K562 treated with DMSO at 1 percent for 48 hours (cell line): ENCODE results near the gene KRTAP12-3. TPM values are rescaled to one million over a fixed set of nuclear protein-coding genes. Genes with fewer than 3 reads are reported as not detected.

Source experiments
- total RNA-seq: library from RNA; unstranded; fragments of 300-600 nt; gene quantifications from 2 replicates; pipeline ENCODE4 v1.2.3, GENCODE V29; 2022; ENCODE audit warnings: low replicate concordance; ENCODE audit errors: extremely low read depth

KRTAP12-3 gene, protein sequence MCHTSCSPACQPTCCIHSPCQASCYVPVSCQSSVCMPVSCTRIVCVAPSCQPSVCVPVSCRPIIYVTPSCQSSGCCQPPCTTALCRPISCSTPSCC
- total RNA-seq, result not detected in 2 replicates

DNA sequence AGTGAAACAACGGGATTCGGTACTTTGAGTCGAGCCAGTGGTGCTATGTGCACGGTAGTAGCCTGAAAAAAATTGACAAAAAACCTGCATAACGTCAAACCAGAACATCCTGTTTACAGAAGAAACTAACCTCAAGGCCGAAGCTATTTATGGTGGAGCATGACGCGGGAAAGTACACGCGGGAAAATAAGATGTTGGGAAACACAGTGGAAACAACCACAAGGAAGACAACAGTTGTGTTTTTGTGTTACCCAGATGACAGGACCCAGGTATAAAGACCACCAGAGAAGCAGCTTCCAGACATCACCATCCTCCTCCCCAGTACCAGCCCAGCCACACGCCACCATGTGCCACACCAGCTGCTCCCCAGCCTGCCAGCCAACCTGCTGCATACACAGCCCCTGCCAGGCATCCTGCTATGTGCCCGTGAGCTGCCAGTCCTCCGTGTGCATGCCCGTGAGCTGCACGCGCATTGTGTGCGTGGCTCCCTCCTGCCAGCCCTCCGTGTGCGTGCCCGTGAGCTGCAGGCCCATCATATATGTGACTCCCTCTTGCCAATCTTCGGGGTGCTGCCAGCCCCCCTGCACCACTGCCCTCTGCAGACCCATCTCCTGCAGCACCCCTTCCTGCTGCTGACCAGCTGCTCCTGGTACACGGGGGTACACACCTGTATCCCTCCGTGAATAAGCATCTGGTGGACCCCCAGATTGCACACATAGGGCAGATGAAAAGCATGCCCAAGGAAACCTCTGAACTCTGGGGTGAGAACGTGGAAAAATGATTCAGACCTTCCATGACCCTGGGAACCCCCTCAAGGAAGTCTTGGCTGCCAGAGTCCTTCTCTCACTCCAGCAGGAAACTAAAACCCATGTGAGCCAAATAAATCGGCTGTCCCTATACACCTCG lies at the start of gene KRTAP12-3:
Gene KRTAP12-3, plus strand, starts transcription at position 298 of the 906 bp plus-strand sequence. Its CDS starts 48 bp downstream, at position 346.

GRCh38 chr21:44612029-44612486 lies 45.7 kb upstream of the KRTAP12-3 start, which contains the start of gene KRTAP10-8:
KRTAP10-8 (plus strand) TSS chr21:44612079; CDS start chr21:44612101, 22 bp downstream.

GRCh38 chr21:44626673-44627143 lies 31.0 kb upstream of the KRTAP12-3 start, which contains the start of gene KRTAP10-9:
KRTAP10-9 (plus strand) TSS chr21:44627093; CDS start chr21:44627172, 79 bp downstream.

GRCh38 chr21:44637018-44637850 lies 20.5 kb upstream of the KRTAP12-3 start, which contains the start of gene KRTAP10-10:
KRTAP10-10 (plus strand) TSS chr21:44637356; CDS start chr21:44637418, 62 bp downstream.

DNA sequence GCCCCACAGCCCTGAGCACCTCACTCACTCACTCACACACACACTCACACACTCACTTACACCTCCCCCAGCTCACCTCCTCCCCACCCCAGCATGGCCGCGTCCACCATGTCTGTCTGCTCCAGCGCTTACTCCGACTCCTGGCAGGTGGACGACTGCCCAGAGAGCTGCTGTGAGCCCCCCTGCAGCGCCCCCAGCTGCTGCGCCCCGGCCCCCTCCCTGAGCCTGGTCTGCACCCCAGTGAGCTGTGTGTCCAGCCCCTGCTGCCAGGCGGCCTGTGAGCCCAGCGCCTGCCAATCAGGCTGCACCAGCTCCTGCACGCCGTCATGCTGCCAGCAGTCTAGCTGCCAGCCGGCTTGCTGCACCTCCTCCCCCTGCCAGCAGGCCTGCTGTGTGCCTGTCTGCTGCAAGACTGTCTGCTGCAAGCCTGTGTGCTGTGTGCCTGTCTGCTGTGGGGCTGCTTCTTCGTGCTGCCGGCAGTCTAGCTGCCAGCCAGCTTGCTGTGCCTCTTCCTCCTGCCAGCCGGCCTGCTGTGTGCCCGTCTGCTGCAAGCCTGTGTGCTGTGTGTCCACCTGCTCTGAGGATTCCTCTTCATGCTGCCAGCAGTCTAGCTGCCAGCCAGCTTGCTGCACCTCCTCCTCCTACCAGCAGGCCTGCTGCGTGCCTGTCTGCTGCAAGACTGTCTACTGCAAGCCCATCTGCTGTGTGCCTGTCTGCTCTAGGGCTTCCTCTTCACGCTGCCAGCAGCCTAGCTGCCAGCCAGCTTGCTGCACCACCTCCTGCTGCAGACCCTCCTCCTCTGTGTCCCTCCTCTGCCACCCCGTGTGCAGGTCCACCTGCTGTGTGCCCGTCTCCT lies 11.1 kb upstream of the KRTAP12-3 start, which contains the start of gene KRTAP10-11:
Gene KRTAP10-11, plus strand, starts transcription at position 49 of the 856 bp plus-strand sequence. Its CDS starts 45 bp downstream, at position 94.

GRCh38 chr21:44654576-44655175 lies 3.1 kb upstream of the KRTAP12-3 start, which contains the start of gene KRTAP12-4:
KRTAP12-4 (minus strand) TSS chr21:44654659; CDS start chr21:44654614, 45 bp downstream.

GRCh38 chr21:44666401-44667320 lies 8.9 kb downstream of the KRTAP12-3 start, which contains the start of gene KRTAP12-2:
KRTAP12-2 (minus strand) TSS chr21:44666927; CDS start chr21:44666886, 41 bp downstream.

DNA sequence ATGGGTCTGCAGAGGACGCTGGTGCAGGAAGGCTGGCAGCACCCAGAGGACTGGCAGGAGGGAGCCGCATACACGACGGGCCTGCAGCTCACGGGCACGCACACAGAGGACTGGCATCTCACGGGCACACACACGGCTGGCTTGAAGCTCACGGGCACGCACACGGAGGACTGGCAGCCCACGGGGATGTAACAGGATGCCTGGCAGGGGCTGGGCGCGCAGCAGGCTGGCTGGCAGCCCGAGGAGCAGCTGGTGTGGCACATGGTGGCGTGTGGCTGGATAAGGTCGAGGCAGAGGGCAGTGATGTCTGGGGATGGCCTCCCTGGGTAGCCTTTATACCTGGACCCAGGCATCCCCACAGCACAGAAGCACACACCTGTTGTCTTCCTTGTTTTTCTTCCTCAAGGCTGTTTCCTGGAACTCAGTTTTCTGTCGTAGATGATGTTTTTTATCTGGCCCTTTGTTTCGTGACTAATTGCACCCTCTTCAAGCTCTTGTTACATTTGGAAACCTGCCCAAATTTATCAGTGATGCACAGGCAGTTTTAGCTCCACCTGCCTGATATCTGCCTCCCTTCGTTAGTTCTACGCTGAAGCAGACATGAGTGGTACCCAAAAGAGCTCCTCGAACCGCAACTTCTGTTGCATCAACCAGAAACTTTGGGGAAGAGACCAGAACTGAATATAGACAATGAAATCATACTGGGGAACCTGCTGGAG lies 24.3 kb downstream of the KRTAP12-3 start, which contains the start of gene KRTAP12-1:
Gene KRTAP12-1, minus strand, starts transcription at position 303 of the 719 bp plus-strand sequence. Its CDS starts 40 bp downstream, at position 263.

GRCh38 chr21:44697172-44697810 lies 39.6 kb downstream of the KRTAP12-3 start, which contains the start of gene KRTAP10-12:
KRTAP10-12 (plus strand) TSS chr21:44697172; CDS start chr21:44697202, 30 bp downstream.

Other genes with a start within 250 kb of the KRTAP12-3 start
- not detected in 2 replicates for gene LRRC3, start 202.4 kb upstream of the KRTAP12-3 start, total RNA-seq
- gene KRTAP10-1, start 117.7 kb upstream of the KRTAP12-3 start, total RNA-seq, result not detected in 2 replicates
- gene KRTAP10-2, start 106.4 kb upstream of the KRTAP12-3 start, total RNA-seq, result not detected in 2 replicates
- not detected in 2 replicates for gene KRTAP10-3, start 99.1 kb upstream of the KRTAP12-3 start, total RNA-seq
- not detected in 2 replicates for gene KRTAP10-4, start 84.2 kb upstream of the KRTAP12-3 start, total RNA-seq
- not detected in 2 replicates for gene KRTAP10-5, start 77.3 kb upstream of the KRTAP12-3 start, total RNA-seq
- gene KRTAP10-6, start 65.4 kb upstream of the KRTAP12-3 start, total RNA-seq, result not detected in 2 replicates
- not detected in 2 replicates for gene KRTAP10-7, start 57.3 kb upstream of the KRTAP12-3 start, total RNA-seq
- not detected in 2 replicates for gene KRTAP10-8, start 45.9 kb upstream of the KRTAP12-3 start, total RNA-seq
- gene KRTAP10-9, start 30.8 kb upstream of the KRTAP12-3 start, total RNA-seq, result not detected in 2 replicates
- not detected in 2 replicates for gene KRTAP10-10, start 20.6 kb upstream of the KRTAP12-3 start, total RNA-seq
- not detected in 2 replicates for gene KRTAP10-11, start 11.5 kb upstream of the KRTAP12-3 start, total RNA-seq
- not detected in 2 replicates for gene KRTAP12-4, start 3.3 kb upstream of the KRTAP12-3 start, total RNA-seq
- not detected in 2 replicates for gene KRTAP12-2, start 9.0 kb downstream of the KRTAP12-3 start, total RNA-seq
- not detected in 2 replicates for gene KRTAP12-1, start 24.2 kb downstream of the KRTAP12-3 start, total RNA-seq
- gene KRTAP10-12, start 39.2 kb downstream of the KRTAP12-3 start, total RNA-seq, result not detected in 2 replicates
- not detected in 2 replicates for gene TSPEAR, start 53.6 kb downstream of the KRTAP12-3 start, total RNA-seq
- gene UBE2G2, start 143.9 kb downstream of the KRTAP12-3 start, total RNA-seq, result 245 TPM in 1 of 2 replicates, not detected in the other
- gene SUMO3, start 160.1 kb downstream of the KRTAP12-3 start, total RNA-seq, result not detected in 2 replicates
- gene PTTG1IP, start 215.8 kb downstream of the KRTAP12-3 start, total RNA-seq, result not detected in 2 replicates